Activated gamma-delta T cell (primary cell): Measurements from ENCODE around the gene IFNGR1.
"Not testable (repeated sequence)": the region's sequence is repeated elsewhere in the genome, so short reads cannot be mapped to it uniquely, and the experiment has no call there.

Source experiments
- DNase-seq: peaks from one replicate; lab custom pipeline; 2025; lab: John Stamatoyannopoulos, UW

Gene IFNGR1

GRCh38 chr6:137236581-137237355 lies 17.6 kb upstream of the IFNGR1 start:
- no peak for DNase-seq

GRCh38 chr6:137235686-137236085 lies 16.5 kb upstream of the IFNGR1 start:
- DNase-seq: no peak

GRCh38 chr6:137233911-137234863 lies 15.0 kb upstream of the IFNGR1 start:
- DNase-seq: no peak

GRCh38 chr6:137231895-137232294 lies 12.7 kb upstream of the IFNGR1 start:
- DNase-seq: no peak

- DNase-seq: no peak
Measured at GRCh38 chr6:137230956-137231555, 11.9 kb upstream of the IFNGR1 start.

GRCh38 chr6:137230547-137230946 lies 11.4 kb upstream of the IFNGR1 start:
- no peak for DNase-seq

GRCh38 chr6:137229075-137229759 lies 10.0 kb upstream of the IFNGR1 start:
- no peak for DNase-seq

- DNase-seq: no peak
Measured at GRCh38 chr6:137227871-137228302, 8.7 kb upstream of the IFNGR1 start.

GRCh38 chr6:137226697-137227096 lies 7.5 kb upstream of the IFNGR1 start:
- no peak for DNase-seq

- DNase-seq: no peak
Measured at GRCh38 chr6:137224799-137225198, 5.6 kb upstream of the IFNGR1 start.

- no peak for DNase-seq
Measured at GRCh38 chr6:137223370-137224131, 4.4 kb upstream of the IFNGR1 start.

GRCh38 chr6:137222381-137222780 lies 3.2 kb upstream of the IFNGR1 start:
- no peak for DNase-seq

- no peak for DNase-seq
Measured at GRCh38 chr6:137219664-137220252, 573 bp upstream of the IFNGR1 start.

- DNase-seq: no peak
Measured at GRCh38 chr6:137218473-137218916, 690 bp downstream of the IFNGR1 start.

GRCh38 chr6:137217801-137218472 lies 1.2 kb downstream of the IFNGR1 start:
- DNase-seq: no peak

GRCh38 chr6:137216875-137217553 lies 2.2 kb downstream of the IFNGR1 start:
- DNase-seq: no peak

- DNase-seq: no peak
Measured at GRCh38 chr6:137216106-137216505, 3.1 kb downstream of the IFNGR1 start.

GRCh38 chr6:137215630-137216029 lies 3.6 kb downstream of the IFNGR1 start:
- DNase-seq: not testable (repeated sequence)

- no peak for DNase-seq
Measured at GRCh38 chr6:137214931-137215330, 4.3 kb downstream of the IFNGR1 start.
